ENCODE measurements around the gene ULK1.
A peak's percentile ranks its signal among the peaks of the same experiment; 100 is the strongest.

ULK1 gene

GRCh38 chr12:131893605-131894312 is 663 bp upstream of the ULK1 start:
- no peak for DNase-seq

DNA sequence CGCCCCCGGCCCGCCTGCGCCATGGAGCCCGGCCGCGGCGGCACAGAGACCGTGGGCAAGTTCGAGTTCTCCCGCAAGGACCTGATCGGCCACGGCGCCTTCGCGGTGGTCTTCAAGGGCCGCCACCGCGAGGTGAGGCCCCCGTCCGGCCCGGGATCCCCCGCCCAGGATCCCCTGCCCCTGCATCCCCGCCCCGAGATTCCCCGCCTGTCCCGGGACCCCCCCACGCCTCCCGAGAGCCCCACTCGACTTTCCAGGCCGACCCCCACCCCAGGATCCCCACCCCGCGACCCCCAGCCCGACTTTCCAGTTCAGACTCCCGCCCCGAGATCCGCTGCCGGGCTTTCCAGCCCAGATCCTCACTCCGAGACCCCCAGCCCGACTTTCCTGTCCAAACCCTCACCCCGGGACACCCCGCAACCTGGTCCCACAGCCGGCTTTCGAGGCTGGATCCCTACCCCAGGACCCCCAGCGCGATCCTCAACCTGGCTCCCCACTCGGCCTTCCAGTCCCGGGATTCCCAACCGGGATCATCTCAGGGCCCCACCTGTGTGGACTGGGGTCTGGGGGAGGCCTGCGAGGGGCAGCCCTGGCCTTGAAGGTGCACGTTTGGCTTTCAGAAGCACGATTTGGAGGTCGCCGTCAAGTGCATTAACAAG is 688 bp downstream of the ULK1 start:
- no peak for DNase-seq

DNA sequence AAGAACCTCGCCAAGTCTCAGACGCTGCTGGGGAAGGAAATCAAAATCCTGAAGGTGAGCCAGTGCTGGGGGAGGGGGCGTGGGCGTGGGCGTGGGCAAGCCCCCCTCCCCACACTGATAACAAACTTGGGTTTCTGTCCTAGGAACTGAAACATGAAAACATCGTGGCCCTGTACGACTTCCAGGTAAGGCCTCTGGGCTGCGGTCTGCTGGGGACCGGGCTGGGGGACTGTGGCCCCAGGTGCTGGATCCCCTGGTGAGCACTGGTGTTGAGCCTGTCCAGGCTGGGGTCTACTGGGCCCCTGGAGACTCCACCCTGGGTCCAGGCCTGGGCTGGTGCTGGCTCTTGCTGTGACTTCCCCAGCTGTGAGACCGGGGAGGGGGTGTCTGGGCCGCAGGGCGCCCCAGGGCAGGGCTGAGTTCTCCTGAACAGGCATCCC is 1.2 kb downstream of the ULK1 start:
- DNase-seq = peak; percentile 5

GRCh38 chr12:131896080-131896810 is 1.8 kb downstream of the ULK1 start:
- DNase-seq = peak; percentile 55

DNA sequence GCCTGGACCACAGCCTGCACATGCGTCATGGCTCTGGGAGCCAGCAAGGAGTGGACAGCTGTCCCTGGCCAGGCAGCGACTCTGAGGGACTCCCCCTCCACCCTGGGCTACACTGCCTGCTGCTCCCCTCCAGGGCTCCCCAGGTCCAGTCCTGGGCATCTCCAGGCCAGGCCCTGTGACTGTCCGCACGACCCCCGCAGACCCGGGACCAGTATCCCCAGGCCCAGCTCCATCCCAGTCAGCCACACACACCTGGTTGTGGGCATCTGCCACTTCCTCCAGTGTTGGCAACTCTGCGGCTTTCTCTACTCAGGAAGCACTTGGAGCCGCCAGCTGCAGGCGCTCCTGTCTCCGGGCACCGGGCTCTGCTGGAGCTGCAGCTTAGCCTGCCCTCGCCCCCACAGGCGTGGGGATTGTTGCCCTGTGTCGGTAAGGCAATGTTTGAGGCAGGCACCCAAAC is 2.4 kb downstream of the ULK1 start:
- no peak for DNase-seq

DNA sequence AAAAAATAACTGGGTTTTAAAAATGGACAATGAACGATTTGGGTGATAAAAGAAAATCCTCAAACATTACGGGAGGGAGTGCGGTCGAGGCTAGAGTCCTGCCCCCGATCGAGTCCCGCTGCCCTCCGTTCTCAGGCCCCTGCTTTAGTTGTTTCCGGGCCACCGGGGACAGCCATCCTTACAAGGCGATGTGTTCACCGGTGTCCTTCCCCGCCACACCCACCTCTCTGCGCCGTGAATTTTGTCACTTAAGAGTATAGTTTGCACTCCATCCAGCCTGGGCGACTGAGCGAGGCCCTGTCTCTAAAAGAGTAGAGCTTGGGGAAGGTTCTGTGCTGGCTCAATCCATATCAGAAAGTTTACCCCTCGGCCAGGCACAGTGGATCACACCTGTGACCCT is 2.9 kb downstream of the ULK1 start:
- DNase-seq = no peak

DNA sequence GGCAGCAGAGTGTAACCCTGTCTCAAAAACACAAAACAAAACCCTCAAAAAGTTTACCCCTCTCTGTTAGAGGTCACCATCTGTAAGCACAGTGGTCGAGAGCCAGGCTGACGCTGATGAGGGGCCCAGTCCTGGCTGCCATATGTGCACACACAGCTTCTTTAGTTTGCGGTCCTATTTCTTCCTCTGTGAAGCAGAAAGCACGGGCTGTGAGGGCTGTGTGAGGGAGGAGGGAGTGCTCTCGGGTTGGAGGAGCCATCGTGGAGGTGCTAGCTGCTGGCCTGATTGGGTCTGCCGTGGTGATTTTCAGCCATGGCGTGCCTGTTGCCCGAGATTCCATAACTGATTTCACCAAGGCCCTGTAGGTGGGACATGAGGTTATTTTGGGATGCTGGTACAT is 3.5 kb downstream of the ULK1 start:
- no peak for DNase-seq

DNA sequence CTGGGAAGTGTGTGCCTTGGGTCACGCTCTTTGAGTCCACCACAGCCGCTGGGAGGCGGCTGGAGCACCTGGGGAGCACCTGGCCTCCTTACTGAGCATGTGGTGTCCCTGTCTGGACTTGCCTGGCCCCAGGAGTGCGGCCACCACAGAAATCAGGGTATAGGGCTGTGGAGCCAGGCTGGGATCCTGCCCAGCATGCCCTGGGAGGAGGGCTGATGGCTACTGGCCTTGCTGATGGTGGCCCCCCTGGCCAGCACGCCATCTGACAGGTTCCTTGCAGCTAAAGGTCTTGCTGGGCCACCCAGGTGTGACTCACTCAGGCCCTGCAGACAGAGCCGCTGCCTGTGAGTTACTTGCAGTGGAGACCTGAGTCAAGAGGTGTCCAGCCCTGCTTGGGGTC is 6.0 kb downstream of the ULK1 start:
- DNase-seq = no peak

DNA sequence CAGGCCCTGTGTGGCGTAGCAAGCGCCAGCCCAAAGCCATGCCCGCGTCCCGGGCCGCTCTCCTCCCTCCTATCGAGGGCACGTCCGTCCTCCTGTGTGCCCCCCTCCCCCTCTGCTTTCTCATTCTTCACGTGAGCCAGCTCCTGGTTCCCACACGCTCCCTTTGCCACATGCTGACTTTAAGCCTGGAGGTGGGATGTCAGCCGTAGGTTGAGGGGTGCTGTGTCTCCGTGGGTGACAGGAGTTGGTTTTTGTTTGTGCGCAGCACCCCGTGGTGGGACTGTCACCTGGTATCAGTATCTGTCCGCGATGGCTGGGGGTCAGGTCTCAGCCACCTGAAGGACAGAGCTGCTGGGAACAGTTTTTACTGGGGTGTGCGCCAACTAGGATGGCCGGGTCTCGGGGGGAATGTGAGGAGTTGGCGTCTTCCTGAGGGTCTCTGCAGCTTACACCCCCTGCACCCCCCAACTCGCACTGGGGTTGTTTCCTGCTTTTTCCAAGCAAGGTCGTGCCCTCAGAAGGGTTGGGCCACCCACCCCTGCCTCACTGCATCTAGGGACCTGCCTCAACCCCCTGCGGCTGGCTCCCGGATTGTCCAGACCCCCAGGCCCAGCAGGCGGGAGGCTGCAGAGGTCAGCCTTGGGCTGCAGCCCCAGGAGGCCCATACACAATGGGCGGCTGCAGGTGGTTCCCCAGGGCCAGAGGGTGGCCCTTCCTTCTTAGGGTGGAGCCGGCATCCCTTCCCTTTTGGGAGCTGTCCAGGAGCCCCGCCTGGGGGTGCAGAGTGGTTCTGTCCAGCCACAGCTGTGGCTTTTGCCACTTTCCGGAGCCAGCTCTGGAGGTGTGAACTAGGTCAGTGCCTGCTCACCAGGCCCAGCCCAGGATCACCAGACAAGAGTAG is 7.3 kb downstream of the ULK1 start:
- DNase-seq = no peak

DNA sequence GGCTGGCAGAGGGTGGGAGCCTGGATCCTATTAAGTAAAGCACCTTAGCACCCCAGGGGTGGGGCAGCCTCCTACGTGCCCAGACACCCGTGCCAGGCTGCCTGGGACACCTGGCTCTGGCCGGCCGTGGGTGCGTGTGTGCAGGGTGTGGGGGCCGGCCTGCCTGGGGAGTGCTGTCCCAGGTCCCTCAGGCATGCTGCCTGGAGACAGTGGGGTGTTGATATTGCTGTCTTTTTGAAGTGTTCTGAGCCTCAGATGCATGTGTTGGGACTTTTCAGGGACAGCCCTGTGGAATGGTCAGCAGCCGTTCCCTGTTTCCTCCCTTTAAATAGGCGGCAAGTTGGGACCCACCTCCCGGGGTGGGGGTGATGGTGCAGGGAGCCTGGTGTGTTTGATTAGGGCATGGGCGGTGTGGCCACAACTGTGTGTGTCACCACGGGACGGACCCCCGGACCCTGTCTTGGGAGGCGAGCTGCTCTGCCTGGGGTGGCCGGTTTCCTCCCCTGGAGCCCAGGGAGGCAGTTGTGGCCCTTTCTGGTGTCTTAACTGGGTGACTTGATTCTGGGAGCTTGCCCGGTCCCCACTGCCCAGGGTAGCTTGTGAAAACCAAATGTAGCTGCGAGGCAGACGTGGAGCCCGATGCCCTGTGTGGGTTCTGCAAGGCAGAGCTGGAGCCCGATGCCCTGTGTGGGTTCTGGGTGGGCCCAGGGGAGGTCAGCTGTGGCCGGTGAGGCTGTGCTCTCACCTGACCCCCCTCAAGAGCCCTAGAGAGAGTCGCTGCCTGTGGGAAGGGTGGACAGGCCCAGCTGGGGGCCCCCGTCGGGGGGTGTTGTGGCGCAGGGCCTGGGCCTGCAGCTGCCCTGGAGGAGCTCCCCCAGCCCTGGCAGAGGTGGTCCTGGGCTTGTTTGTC is 8.2 kb downstream of the ULK1 start:
- DNase-seq = no peak

DNA sequence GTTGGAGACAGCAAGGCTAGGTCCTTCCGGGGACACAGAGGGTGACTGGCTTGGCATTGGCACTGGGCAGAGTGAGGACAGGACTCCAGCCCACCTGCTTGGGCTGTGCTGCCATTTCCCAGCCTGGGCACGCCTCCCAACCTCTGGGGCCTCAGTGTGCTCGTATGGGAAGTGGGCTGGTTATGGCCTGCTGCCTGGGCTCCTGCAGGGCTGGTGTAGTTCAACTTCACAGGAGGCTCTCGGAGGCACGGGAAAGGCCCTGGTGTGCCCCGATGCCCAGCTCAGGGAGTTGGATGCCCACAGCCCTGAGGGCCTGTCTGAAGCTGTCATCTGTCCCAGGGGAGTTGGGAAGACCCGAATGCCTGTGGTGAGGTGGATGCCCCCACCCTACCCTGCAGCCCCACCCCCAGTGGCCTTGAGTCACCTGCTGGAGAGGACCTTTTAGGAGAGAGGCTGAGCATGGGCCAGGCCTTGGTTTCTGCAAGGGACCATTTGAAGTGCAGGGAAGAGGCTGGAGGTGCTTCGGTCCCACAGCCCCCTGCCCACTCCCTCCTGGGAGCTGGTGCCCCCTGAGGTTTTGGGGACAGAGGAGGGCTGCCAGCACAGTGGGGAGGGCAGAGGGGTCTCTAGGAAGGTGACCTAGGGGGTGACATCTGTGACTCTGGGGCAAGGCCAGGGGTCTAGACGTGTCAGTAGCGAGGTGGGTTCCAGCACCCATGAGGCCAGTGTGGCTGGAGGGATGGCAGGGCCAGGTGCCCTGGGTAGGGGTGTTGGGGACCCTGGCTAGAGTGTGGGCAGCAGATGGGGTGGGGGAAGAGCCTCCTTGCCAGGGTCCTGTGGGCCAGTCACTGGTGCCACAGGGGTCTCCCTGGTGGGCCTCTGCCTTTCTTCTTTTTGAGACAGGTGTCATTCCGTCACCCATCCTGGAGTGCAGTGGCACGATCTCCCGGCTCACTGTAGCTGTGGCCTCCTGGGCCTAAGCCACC is 9.1 kb downstream of the ULK1 start:
- no peak for DNase-seq

DNA sequence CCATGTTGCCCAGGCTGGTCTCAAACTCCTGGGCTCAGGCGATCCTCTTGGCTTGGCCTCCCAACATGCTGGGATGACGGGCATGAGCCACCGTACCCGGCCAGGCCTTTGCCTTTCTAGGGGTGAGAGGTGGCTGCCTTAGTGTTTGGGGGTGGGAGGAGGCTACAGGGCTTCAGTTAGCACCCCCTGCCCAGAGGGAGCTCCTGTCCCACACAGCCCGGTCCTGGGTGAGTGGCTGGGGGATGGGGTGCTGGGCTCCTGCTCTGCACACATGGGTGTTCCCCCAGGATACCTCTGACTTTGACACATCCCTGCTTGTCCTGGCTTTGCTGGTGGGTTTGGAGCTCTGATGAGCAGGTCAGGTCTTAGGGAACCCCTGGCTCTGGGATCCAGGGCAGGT is 9.9 kb downstream of the ULK1 start:
- no peak for DNase-seq

DNA sequence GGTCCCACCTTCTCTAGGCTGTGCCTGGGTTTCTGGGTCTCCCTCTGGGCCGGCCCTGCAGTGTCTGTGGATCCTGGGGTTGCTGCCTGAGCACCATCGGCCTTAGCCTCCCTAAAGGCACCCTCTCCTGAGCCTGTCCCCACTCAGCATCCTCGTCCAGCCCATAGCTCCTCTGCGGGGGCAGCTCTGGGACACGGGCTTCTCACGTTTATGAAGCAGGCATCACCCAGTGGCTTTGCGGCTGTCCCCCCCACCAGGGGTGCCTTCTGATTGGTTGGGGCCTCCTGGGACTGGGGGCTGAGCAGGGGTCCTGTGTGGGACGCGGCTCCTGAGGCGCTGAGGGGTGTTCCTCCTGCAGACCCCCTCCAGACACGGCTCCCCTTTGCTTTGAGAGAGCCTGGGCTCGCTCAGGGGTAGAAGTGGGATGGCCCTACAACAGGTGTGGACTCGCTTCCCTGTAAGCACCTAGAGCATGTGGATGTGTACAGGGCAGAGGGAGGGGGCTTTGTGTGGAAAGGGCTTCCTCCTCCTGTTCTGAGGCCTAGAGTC is 10.7 kb downstream of the ULK1 start:
- no peak for DNase-seq

GRCh38 chr12:131905630-131906091 is 11.2 kb downstream of the ULK1 start:
- no peak for DNase-seq

GRCh38 chr12:131907379-131908091 is 13.1 kb downstream of the ULK1 start:
- DNase-seq = no peak

- no peak for DNase-seq
Observed at GRCh38 chr12:131908092-131909080, 14.0 kb downstream of the ULK1 start.

DNA sequence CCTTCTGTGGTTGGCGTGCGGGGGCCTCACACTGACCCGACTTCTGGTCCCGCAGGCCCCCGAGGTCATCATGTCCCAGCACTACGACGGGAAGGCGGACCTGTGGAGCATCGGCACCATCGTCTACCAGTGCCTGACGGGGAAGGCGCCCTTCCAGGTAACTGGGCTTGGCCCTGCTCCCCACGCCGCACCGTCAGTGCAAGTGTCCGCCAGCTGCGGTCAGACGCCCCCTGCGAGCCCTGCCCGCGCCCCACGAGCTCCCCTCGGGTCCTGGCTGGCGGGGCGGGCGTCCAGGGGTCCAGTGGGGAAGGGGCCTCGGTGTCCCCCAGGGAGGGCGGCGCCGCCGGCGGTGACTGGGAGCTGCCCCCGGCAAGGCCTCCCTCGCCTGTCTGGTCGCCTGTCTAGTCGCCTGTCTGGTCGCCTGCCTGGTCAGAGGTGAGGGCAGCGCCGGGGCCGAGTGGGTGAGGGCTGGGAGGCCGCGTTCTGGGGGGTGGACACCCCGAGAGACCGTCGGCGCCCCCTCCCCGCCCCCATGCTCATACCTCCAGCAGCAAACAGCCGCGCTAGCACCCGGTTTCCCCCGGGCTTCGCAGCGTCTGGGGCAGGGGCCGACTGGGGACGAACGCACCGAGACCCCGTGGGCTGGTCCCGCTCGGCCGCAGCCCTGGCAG is 14.8 kb downstream of the ULK1 start:
- no peak for DNase-seq

All from CD4-positive, alpha-beta T cell treated with Interleukin-4 for 4 hours (primary cell).